Measurements from ENCODE around the gene SLC6A6.

- TF ChIP-seq CTCF (IDR thresholded peaks at IDR 0.05), result no peak
- TF ChIP-seq POLR2A (IDR thresholded peaks at IDR 0.05), result no peak
Observed at GRCh38 chr3:14505803-14506500, 103.5 kb downstream of the SLC6A6 start.

Data from lower leg skin (tissue), 3 donors.